Trophoblast cell (in vitro differentiated cells and primary cell): ENCODE results near the gene PPM1G. TPM values are rescaled to one million over a fixed set of nuclear protein-coding genes. Genes with fewer than 3 reads are reported as not detected.

ENCODE experiments used
- DNase-seq, 2 donors: peaks; one replicate each; pipeline ENCODE4 v3.0.0-alpha.2; 2016
- H2AFZ ChIP-seq: 2 replicates; pipeline ENCODE4 v1.6.1; 2013; ENCODE audit warnings: low read length, moderate library complexity, mild to moderate bottlenecking; ENCODE audit not compliant: insufficient read depth, poor library complexity
- H2AK5ac ChIP-seq: 2 replicates; pipeline ENCODE4 v1.6.1; 2013; ENCODE audit warnings: mild to moderate bottlenecking, low read length
- H2BK120ac ChIP-seq: 2 replicates; pipeline ENCODE4 v1.6.1; 2013; ENCODE audit warnings: low read length, mild to moderate bottlenecking, moderate library complexity; ENCODE audit not compliant: insufficient read depth, poor library complexity
- H2BK12ac ChIP-seq: 2 replicates; pipeline ENCODE4 v1.6.1; 2013; ENCODE audit warnings: mild to moderate bottlenecking, low read length, moderate library complexity
- H2BK5ac ChIP-seq: 2 replicates; pipeline ENCODE4 v1.6.1; 2013; ENCODE audit warnings: low read length, low read depth, moderate library complexity, mild to moderate bottlenecking; ENCODE audit not compliant: poor library complexity
- H3K14ac ChIP-seq: 2 replicates; pipeline ENCODE4 v1.6.1; 2013; ENCODE audit warnings: mild to moderate bottlenecking, low read length
- H3K18ac ChIP-seq: 2 replicates; pipeline ENCODE4 v1.6.1; 2013; ENCODE audit warnings: mild to moderate bottlenecking, low read length
- H3K23ac ChIP-seq: 2 replicates; pipeline ENCODE4 v1.6.1; 2013; ENCODE audit warnings: low read length
- H3K27ac ChIP-seq: 2 replicates; pipeline ENCODE4 v1.5.1; 2013; ENCODE audit warnings: low read depth, mild to moderate bottlenecking, inconsistent platforms, low read length, moderate library complexity
- H3K27me3 ChIP-seq: 2 replicates; pipeline ENCODE4 v1.6.1; 2013; ENCODE audit warnings: inconsistent platforms, mild to moderate bottlenecking, low read length, moderate library complexity; ENCODE audit not compliant: insufficient read depth
- H3K36me3 ChIP-seq, 2 experiments: 1 replicate in 1 of 2; 2 replicates in 1 of 2; pipeline ENCODE4 v1.6.1; 2013; ENCODE audit warnings: low read length in 2 of 2, mild to moderate bottlenecking in 2 of 2, moderate library complexity in 1 of 2; ENCODE audit not compliant: insufficient read depth in 2 of 2, control insufficient read depth in 1 of 2
- H3K4ac ChIP-seq: 2 replicates; pipeline ENCODE4 v1.6.1; 2013; ENCODE audit warnings: low read depth, mild to moderate bottlenecking, low read length, moderate library complexity
- H3K4me1 ChIP-seq, 2 experiments: 1 replicate in 1 of 2; 2 replicates in 1 of 2; pipeline ENCODE4 v1.6.1; 2013; ENCODE audit warnings: low read length in 2 of 2, mild to moderate bottlenecking in 2 of 2, moderate library complexity in 1 of 2; ENCODE audit not compliant: insufficient read depth in 2 of 2, control insufficient read depth in 1 of 2
- H3K4me2 ChIP-seq: 2 replicates; pipeline ENCODE4 v1.6.1; 2013; ENCODE audit warnings: inconsistent platforms, mild to moderate bottlenecking, low read length, moderate library complexity
- H3K4me3 ChIP-seq: 2 replicates; pipeline ENCODE4 v1.5.1; 2013; ENCODE audit warnings: mild to moderate bottlenecking, low read depth, low read length, inconsistent platforms
- H3K79me1 ChIP-seq: one replicate; pipeline ENCODE4 v1.6.1; 2013; ENCODE audit warnings: low read length
- H3K79me2 ChIP-seq: 2 replicates; pipeline ENCODE4 v1.6.1; 2013; ENCODE audit warnings: low read length, mild to moderate bottlenecking; ENCODE audit not compliant: control insufficient read depth, insufficient read depth, poor library complexity
- H3K9ac ChIP-seq: 2 replicates; pipeline ENCODE4 v1.6.1; 2013; ENCODE audit warnings: mild to moderate bottlenecking, low read length
- H3K9me3 ChIP-seq: 2 replicates; pipeline ENCODE4 v1.6.1; 2013; ENCODE audit warnings: low read depth, mild to moderate bottlenecking, control low read depth, inconsistent platforms, low read length; ENCODE audit not compliant: insufficient read depth
- H4K12ac ChIP-seq: 2 replicates; pipeline ENCODE4 v1.6.1; 2013; ENCODE audit warnings: low read depth, mild to moderate bottlenecking, low read length, moderate library complexity
- H4K8ac ChIP-seq: 2 replicates; pipeline ENCODE4 v1.6.1; 2013; ENCODE audit warnings: low read depth, mild to moderate bottlenecking, low read length, moderate library complexity
- H4K91ac ChIP-seq: one replicate; pipeline ENCODE4 v1.6.1; 2013; ENCODE audit warnings: low read depth, mild to moderate bottlenecking, low read length, moderate library complexity
- WGBS: extraction: QIAGEN DNeasy Blood & Tissue Kit; methylation state at CpG from one replicate; pipeline ENCODE4 v1.1.7; 2013; ENCODE audit warnings: missing lambda C conversion rate; ENCODE audit not compliant: insufficient read length, insufficient coverage; ENCODE audit errors: extremely low coverage; 5-methylcytosine and 5-hydroxymethylcytosine counted together
- polyA plus RNA-seq: library from polyadenylated mRNA; stranded (reverse); fragments of 200-250 nt; gene quantifications from 2 replicates; pipeline ENCODE4 v1.2.3, GENCODE V29; 2013

The PPM1G gene, protein sequence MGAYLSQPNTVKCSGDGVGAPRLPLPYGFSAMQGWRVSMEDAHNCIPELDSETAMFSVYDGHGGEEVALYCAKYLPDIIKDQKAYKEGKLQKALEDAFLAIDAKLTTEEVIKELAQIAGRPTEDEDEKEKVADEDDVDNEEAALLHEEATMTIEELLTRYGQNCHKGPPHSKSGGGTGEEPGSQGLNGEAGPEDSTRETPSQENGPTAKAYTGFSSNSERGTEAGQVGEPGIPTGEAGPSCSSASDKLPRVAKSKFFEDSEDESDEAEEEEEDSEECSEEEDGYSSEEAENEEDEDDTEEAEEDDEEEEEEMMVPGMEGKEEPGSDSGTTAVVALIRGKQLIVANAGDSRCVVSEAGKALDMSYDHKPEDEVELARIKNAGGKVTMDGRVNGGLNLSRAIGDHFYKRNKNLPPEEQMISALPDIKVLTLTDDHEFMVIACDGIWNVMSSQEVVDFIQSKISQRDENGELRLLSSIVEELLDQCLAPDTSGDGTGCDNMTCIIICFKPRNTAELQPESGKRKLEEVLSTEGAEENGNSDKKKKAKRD
- 64.3 and 66.0 TPM in 2 replicates for polyA plus RNA-seq

GRCh38 chr2:27409321-27410073 lies at the start of gene PPM1G:
Gene PPM1G, minus strand, starts transcription at chr2:27409591. Its CDS starts 169 bp downstream, at chr2:27409422.
- Histone ChIP-seq H3K18ac (peak within 1 kb of the TSS; percentile 81), H3K4me3 (peak within 1 kb of the TSS; percentile 98), H3K4ac (peak within 1 kb of the TSS; percentile 97), H3K79me2 (peaks cover 15% of the 10 kb centered on the region), H2BK5ac (no peak within 1 kb of the TSS), H3K79me1 (peaks cover 6% of the 10 kb centered on the region), H3K4me2 (peak within 1 kb of the TSS; percentile 92), H2AFZ (peak within 1 kb of the TSS; percentile 90), H3K4me1 (peaks cover 0 to 2% of the 10 kb centered on the region in 2 experiments), H3K14ac (peak within 1 kb of the TSS; percentile 74), H4K12ac (peak within 1 kb of the TSS; percentile 75), H3K27me3 (no peaks in the 10 kb centered on the region), H3K9ac (peak within 1 kb of the TSS; percentile 89), H2AK5ac (peak within 1 kb of the TSS; percentile 69), H3K27ac (peak within 1 kb of the TSS; percentile 37), H3K36me3 (peaks cover 6 to 8% of the 10 kb centered on the region in 2 experiments), H3K23ac (no peak within 1 kb of the TSS), H4K8ac (peak within 1 kb of the TSS; percentile 87), H2BK120ac (no peak within 1 kb of the TSS), H4K91ac (peak within 1 kb of the TSS; percentile 38), H3K9me3 (no peaks in the 10 kb centered on the region), H2BK12ac (peak within 1 kb of the TSS; percentile 15)
- WGBS, result no CpG with 5 or more reads among the region's 82 CpGs
- peak; percentile 96 to 98 for DNase-seq

DNA sequence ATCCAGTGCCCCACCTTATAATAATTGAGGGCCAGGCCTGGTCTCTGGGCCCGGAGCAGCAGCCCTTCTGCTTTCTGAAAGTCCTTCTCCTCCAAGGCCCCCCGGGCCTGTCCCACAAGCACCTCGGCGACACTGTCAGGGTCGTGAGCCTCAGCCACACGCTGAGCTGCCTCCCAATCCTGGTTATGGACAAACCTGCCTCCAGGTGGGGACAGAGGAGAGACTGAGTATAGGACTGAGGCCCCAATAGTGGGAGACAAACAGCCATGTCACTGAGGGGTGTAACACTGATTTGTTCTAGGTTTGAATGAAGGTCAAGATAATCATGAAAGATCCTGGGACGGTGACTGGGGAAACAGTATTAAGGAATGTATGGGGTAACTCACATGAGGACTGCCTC lies 44.6 kb upstream of the PPM1G start:
- no peak overlapping the region for H4K91ac ChIP-seq
- no peak overlapping the region for H2BK5ac ChIP-seq
- peaks cover 4 to 28% of the 10 kb centered on the region in 2 experiments for H3K36me3 ChIP-seq
- H4K12ac ChIP-seq, result no peak overlapping the region
- no peaks in the 10 kb centered on the region for H3K9me3 ChIP-seq
- H2AK5ac ChIP-seq, result no peak overlapping the region
- no peaks in the 10 kb centered on the region for H3K79me2 ChIP-seq
- H2BK12ac ChIP-seq, result no peak overlapping the region
- no peak overlapping the region for H4K8ac ChIP-seq
- H3K4me2 ChIP-seq, result no peak overlapping the region
- DNase-seq, result no peak
- no peaks in the 10 kb centered on the region for H3K4me1 ChIP-seq
- H3K9ac ChIP-seq, result no peak overlapping the region
- no peak overlapping the region for H3K27ac ChIP-seq
- no peak overlapping the region for H2AFZ ChIP-seq
- H2BK120ac ChIP-seq, result no peak overlapping the region
- no peaks in the 10 kb centered on the region for H3K27me3 ChIP-seq
- H3K4ac ChIP-seq, result no peak overlapping the region
- no peak overlapping the region for H3K18ac ChIP-seq
- H3K23ac ChIP-seq, result no peak overlapping the region
- H3K14ac ChIP-seq, result no peak overlapping the region
- WGBS, result no CpG with 5 or more reads among the region's 7 CpGs
- no peaks in the 10 kb centered on the region for H3K79me1 ChIP-seq
- no peak overlapping the region for H3K4me3 ChIP-seq

- H3K18ac ChIP-seq, result no peak overlapping the region
- H4K8ac ChIP-seq, result no peak overlapping the region
- no peak overlapping the region for H3K27ac ChIP-seq
- no peak overlapping the region for H3K23ac ChIP-seq
- no peak for DNase-seq
- H4K91ac ChIP-seq, result no peak overlapping the region
- no peak overlapping the region for H3K14ac ChIP-seq
- H3K4ac ChIP-seq, result no peak overlapping the region
- no peak overlapping the region for H2BK12ac ChIP-seq
- no CpG with 5 or more reads among the region's 1 CpG for WGBS
- no peak overlapping the region for H4K12ac ChIP-seq
- H3K79me1 ChIP-seq, result no peaks in the 10 kb centered on the region
- no peak overlapping the region for H2BK5ac ChIP-seq
- H2BK120ac ChIP-seq, result no peak overlapping the region
- H2AK5ac ChIP-seq, result no peak overlapping the region
- peaks cover 8 to 21% of the 10 kb centered on the region in 2 experiments for H3K36me3 ChIP-seq
- no peaks in the 10 kb centered on the region for H3K9me3 ChIP-seq
- H3K27me3 ChIP-seq, result no peaks in the 10 kb centered on the region
- H3K4me2 ChIP-seq, result no peak overlapping the region
- no peak overlapping the region for H3K9ac ChIP-seq
- H3K4me3 ChIP-seq, result no peak overlapping the region
- H3K79me2 ChIP-seq, result no peaks in the 10 kb centered on the region
- no peak overlapping the region for H2AFZ ChIP-seq
- H3K4me1 ChIP-seq, result no peaks in the 10 kb centered on the region
These were observed 41.7 kb upstream of the PPM1G start for GRCh38 chr2:27451095-27451494.

DNA sequence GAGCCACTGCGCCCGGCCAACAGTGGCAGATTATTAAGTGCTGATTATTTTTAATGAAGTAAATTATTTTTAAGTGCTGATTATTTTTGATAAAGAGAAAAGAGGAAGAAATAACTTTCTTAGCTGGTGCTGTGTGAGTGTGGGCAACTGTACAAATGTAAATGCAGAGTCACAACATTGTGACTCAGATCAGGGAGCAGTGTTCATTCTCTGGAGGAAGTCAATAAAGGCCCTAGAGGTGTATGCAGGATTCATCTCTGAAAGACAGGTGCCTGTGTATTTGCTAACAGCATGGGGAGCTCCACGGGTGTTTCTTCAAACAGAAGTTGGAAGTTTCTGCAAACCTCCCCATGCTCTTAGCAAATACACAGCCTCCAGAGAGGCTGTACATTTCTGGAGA lies 39.0 kb upstream of the PPM1G start:
- Histone ChIP-seq H2AK5ac (no peak overlapping the region), H3K79me2 (no peaks in the 10 kb centered on the region), H3K4me3 (no peak overlapping the region), H2BK120ac (no peak overlapping the region), H4K91ac (no peak overlapping the region), H3K18ac (no peak overlapping the region), H3K23ac (no peak overlapping the region), H3K27me3 (no peaks in the 10 kb centered on the region), H4K12ac (no peak overlapping the region), H3K79me1 (no peaks in the 10 kb centered on the region), H2BK12ac (no peak overlapping the region), H2AFZ (no peak overlapping the region), H4K8ac (no peak overlapping the region), H3K4me1 (no peaks in the 10 kb centered on the region), H3K9me3 (no peaks in the 10 kb centered on the region), H3K4me2 (no peak overlapping the region), H3K9ac (no peak overlapping the region), H3K27ac (no peak overlapping the region), H2BK5ac (no peak overlapping the region), H3K4ac (no peak overlapping the region), H3K36me3 (peaks cover 5 to 19% of the 10 kb centered on the region in 2 experiments), H3K14ac (no peak overlapping the region)
- WGBS, result no CpG with 5 or more reads among the region's 3 CpGs
- DNase-seq, result no peak
